SK-N-MC (cell line): ENCODE data around the gene RSPRY1.

Experiments
- EZH2 ChIP-seq: fragments of 200-600 bp; sonication (generic); IDR thresholded peaks from one replicate; pipeline ENCODE4 v1.6.1; 2017; ENCODE audit warnings: antibody characterized with exemption
- FOXP2 ChIP-seq: optimal IDR thresholded peaks from 2 replicates; pipeline ENCODE3; 2011; ENCODE audit warnings: mild to moderate bottlenecking, moderate library complexity; ENCODE audit not compliant: insufficient read depth; ENCODE audit errors: extremely low read length, control extremely low read depth
- POLR2AphosphoS5 ChIP-seq: IDR thresholded peaks from 2 replicates; pipeline ENCODE4 v1.6.1; 2012; ENCODE audit warnings: mild to moderate bottlenecking, low read depth, low read length, borderline replicate concordance

DNA sequence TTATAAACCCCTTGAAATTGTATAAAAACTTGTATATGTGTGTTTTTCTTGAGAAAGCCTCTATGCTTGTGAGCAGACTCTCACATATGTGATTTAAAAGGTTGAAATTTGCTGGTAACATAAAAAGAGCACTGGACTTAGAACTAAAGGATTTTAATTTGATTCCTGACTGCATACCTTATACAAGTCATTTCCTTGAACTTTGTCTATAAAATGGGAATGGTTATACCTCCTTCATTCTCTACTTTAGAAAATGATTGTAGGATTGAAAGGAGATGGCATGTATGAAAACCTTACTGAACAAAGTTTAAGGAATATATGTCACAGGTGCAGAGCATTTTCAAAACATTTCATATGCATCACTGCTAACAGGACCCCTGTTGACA is 48.6 kb downstream of the RSPRY1 start:
- TF ChIP-seq FOXP2 (no peak), POLR2AphosphoS5 (no peak), EZH2 (no peak)
